ENCODE data around the gene TAPBP.

DNA sequence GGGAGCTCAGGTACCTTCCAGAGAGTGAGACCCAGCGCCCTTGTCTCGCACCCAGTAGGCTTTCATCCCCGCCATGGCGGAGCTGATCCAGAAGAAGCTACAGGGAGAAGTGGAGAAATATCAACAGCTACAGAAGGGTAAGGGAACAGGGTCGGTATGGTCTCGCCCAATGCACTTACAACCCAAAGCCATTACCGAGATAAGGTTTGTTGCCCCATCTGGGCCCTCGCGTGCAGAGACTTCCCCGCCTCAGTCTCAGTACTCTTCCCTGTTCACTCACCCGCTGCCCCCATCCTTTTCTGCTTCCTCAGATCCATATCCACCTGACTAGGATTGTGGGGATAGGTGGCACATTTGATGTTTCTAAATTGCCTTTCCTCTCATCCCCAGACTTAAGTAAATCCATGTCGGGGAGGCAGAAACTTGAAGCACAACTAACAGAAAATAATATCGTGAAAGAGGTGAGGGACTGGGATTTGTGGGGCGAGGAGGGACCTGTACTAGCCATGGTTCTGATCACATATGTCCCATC is 24.0 kb downstream of the TAPBP start:
- TF ChIP-seq ZBTB33 (IDR thresholded peaks at IDR 0.05; ENCODE audit: extremely low read depth, insufficient replicate concordance, low read length): no peak
- no peak for TF ChIP-seq CTCF (IDR thresholded peaks at IDR 0.05 in 2 of 3, conservative IDR thresholded peaks at IDR 0.05 in 1 of 3; ENCODE audit: borderline replicate concordance in 1 of 3, insufficient read depth in 1 of 3, low read depth in 2 of 3, low read length in 2 of 3)
- TF ChIP-seq POLR2A (IDR thresholded peaks at IDR 0.05; ENCODE audit: borderline replicate concordance, extremely low read depth, insufficient read depth, insufficient read length): no peak
- no peak for TF ChIP-seq ZFX (IDR thresholded peaks at IDR 0.05)
- TF ChIP-seq MAX (IDR thresholded peaks at IDR 0.05): no peak
- TF ChIP-seq EZH2 (IDR thresholded peaks at IDR 0.05): no peak
- TF ChIP-seq CEBPB (IDR thresholded peaks at IDR 0.05; ENCODE audit: low read depth): no peak
- no peak for TF ChIP-seq RAD21 (IDR thresholded peaks at IDR 0.05; ENCODE audit: low read depth)

Measured in HCT116 (cell line).